AG04449 (cell line): Measurements from ENCODE around the gene POU6F2.

Experiments
- CTCF ChIA-PET: fragments of 350-600 bp; formaldehyde crosslinking; extraction: SDS; loops from one replicate; lab custom pipeline; 2021; ENCODE audit warnings: antibody characterized with exemption; lab: Yijun Ruan, JAX
- POLR2A ChIA-PET: fragments of 400-600, 350-600 bp; formaldehyde crosslinking; extraction: SDS; loops from one replicate; lab custom pipeline; 2020; ENCODE audit warnings: antibody characterized with exemption, inconsistent platforms; lab: Yijun Ruan, JAX
- DNase-seq: peaks from one replicate; pipeline ENCODE4 v3.0.0-alpha.2; 2010; ENCODE audit warnings: low read depth, low spot score
- H3K4me3 ChIP-seq: 2 replicates; pipeline ENCODE4 v1.5.1; 2011; ENCODE audit warnings: low read depth, mild to moderate bottlenecking, control low read depth, low read length
- CTCF ChIP-seq: IDR thresholded peaks from one replicate; pipeline ENCODE4 v1.5.1; 2011; ENCODE audit warnings: mild to moderate bottlenecking, moderate library complexity, low read length, control low read depth, inconsistent platforms; ENCODE audit not compliant: insufficient read depth; ENCODE audit errors: missing control alignments

POU6F2 gene

DNA sequence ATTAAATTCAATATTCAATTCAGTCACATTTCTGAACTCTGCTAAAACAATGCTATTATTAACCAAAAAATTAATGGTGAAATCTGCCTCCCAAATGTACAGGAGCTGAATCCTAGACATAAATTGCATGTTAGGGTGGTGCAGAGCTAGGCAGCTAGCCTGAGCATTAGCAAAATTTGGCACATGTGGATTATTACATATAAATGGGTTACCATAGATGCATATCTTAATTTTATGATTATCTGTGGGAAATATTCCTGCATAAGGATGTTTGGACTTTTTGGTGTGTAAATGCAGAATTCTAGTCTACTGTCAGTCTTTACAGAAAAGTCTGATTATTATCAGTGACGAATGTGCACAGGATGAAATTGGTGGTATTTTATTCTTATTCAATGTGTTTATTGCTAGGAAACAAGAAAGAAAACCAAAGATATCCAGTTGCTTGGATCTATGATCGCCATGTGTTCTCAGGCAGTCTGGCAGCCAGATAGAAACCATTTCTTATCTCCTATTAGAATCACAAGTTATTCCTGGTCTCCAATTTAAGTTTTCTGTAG is 150.7 kb downstream of the POU6F2 start:
- TF ChIP-seq CTCF, result no peak
- ChIA-PET CTCF (no interaction called here), POLR2A (no interaction called here)
- no peak overlapping the region for H3K4me3 ChIP-seq
- DNase-seq, result no peak

DNA sequence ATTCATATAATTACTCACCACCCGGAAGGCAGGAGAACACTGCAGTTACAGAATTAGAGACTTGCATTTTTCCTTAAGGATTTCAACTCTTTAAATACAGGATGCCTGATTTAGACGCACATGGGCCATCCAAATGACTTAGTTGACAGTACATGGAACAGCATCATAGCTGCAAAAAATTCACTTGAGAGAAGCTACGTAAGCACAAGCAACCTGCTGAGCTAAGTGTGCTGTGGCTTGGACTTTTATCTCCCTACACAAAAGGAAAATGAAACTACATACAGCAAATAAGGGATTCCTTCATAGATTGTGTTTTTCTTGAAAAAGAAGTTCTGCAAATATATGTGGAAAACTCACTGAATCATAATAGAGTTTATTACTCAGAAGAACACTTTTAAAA is 152.6 kb downstream of the POU6F2 start:
- POLR2A ChIA-PET, result no interaction called here
- no peak for TF ChIP-seq CTCF
- no peak overlapping the region for H3K4me3 ChIP-seq
- CTCF ChIA-PET, result no interaction called here
- DNase-seq, result no peak

DNA sequence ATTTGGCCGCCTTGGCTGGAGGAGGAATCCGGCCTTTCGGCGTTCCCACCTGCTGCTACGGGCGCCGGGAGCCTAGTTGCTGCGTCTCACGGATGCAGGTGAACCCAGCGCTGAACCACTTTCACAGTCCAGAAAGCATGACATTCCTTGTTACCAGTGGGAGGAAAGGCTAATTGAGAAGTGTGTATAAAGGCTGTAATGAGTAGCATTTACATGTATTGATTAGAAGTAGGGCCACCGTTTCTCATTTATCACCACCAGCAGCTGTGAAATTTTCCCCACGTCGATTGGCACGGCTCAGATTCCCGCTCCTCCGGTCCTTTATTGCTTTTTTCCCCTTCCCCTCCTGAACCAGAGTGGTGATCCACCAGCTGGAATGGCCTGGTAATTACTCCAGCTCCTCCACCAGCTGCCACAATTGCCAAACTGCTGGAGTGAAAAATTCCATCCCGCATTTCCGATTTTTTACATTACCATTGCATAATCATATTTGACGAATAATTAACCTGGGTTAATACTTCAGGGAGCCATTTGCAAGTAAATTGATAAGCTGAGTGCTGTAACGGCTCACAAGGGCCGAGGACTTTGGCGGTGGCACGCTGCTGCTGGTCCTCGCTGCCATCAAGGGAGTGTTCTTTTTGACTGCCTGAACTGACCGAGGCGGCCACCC is 153.3 kb downstream of the POU6F2 start:
- TF ChIP-seq CTCF, result no peak
- no peak for DNase-seq
- H3K4me3 ChIP-seq, result no peak overlapping the region
- ChIA-PET CTCF (no interaction called here), POLR2A (no interaction called here)

GRCh38 chr7:39132306-39132705 is 154.6 kb downstream of the POU6F2 start:
- no peak for TF ChIP-seq CTCF
- no peak overlapping the region for H3K4me3 ChIP-seq
- ChIA-PET CTCF (no interaction called here), POLR2A (no interaction called here)
- no peak for DNase-seq

DNA sequence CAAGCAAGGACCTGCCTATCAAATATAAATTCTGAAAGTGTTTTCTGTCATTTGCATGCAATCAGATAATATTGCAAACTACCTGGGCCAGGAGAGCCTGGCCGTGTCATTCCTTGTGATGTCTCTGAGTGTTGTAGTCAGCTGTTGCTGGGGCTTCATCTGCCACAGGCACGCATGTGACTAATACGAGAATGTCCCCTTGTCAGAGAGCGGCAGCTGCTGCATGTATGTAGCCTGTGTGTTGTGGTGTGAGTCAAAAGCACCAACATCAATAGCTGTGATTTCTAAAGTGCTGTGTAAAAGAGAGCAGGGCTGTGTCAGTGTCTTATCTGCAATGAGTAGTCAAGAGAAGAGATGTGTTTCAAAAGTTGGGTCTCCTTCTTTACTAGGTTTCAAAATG is 155.4 kb downstream of the POU6F2 start:
- ChIA-PET POLR2A (no interaction called here), CTCF (no interaction called here)
- no peak for DNase-seq
- H3K4me3 ChIP-seq, result no peak overlapping the region
- TF ChIP-seq CTCF, result no peak

- ChIA-PET POLR2A (no interaction called here), CTCF (no interaction called here)
- no peak overlapping the region for H3K4me3 ChIP-seq
- DNase-seq, result no peak
- TF ChIP-seq CTCF, result no peak
Measured at GRCh38 chr7:39137480-39137879, 159.8 kb downstream of the POU6F2 start.
